GM21526 (cell line): Measurements from ENCODE around the gene MMP7.
"Not testable (repeated sequence)": the region's sequence is repeated elsewhere in the genome, so short reads cannot be mapped to it uniquely, and the experiment has no call there.

Source experiments
- ATAC-seq: cut with Tn5 transposase; IDR thresholded peaks from one replicate; pipeline ENCODE4 v1.9.1; 2021; ENCODE audit warnings: moderate library complexity; ENCODE audit not compliant: unreplicated experiment, low FRiP score

Gene MMP7

DNA sequence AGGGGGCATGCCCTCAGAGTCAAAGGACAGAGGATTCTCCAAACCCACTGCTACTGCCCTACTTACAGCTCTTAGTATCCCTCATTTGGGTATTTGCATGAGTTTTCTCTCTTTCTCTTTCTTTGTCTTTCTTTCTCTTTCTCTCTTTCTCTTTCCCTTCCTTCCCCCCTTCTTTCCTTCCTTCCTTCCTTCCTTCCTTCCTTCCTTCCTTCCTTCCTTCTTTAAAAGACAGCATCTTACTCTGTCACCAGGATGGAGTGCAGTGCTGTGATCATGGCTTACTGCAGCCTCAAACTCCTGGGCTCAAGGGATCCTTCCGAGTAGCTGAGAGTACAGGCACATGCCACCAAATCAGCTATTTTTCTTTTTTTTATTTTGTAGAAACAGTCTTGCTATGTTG lies 14.0 kb upstream of the MMP7 start:
- no peak for ATAC-seq

DNA sequence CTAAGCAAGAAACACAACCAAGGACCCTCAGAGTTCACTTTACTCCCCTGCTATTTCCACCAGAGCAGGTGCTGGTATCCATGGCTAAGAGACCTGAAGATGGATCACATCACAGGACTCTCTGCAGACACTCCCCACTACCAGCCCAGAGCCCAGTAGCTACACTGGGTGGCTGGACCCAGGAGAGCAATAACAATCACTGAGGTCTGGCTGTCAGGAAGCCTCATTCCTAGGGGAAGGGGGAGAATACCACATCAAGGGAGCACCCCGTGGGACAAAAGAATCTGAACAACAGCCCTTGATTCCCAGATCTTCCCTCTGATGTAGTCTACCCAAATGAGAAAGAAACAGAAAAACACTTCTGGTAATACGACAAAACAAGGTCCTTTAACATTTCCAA lies 9.0 kb upstream of the MMP7 start:
- ATAC-seq: no peak

GRCh38 chr11:102538932-102539331 lies 8.4 kb upstream of the MMP7 start:
- no peak for ATAC-seq

- no peak for ATAC-seq
These were observed 3.8 kb upstream of the MMP7 start for GRCh38 chr11:102534261-102534872.

DNA sequence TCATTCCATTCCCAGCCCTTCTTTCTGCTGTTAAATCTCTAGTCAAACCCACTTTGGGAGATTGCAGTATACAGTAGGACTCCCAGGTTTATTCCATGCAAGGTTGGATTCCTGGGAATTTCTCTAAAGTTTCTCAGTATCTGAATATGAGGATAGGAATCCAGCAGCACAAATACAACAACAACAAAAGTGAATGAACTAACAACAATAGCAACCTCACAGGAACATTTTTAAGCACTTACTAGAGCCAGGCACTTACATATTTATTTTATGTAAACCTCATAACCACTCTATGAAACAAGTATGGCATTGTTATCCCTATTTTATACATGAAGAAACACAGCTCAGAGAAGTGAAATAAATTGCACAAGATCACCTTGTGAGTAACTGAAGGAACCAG lies 1.9 kb downstream of the MMP7 start:
- ATAC-seq: no peak

DNA sequence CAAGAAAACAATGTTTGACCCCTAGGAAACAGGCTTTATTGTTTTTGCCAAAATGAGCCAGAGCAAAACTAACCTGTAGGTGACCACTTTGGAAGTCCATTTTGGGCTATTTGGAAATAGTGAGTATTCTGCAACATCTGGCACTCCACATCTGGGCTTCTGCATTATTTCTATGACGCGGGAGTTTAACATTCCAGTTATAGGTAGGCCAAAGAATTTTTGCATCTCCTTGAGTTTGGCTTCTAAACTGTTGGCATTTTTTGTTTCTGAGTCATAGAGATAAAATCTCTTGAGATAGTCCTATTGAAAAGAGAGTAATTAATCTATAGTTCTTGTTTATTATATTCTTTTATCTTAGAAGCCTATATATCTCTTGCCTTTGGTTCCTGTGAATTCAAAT lies 2.9 kb downstream of the MMP7 start:
- ATAC-seq: no peak

DNA sequence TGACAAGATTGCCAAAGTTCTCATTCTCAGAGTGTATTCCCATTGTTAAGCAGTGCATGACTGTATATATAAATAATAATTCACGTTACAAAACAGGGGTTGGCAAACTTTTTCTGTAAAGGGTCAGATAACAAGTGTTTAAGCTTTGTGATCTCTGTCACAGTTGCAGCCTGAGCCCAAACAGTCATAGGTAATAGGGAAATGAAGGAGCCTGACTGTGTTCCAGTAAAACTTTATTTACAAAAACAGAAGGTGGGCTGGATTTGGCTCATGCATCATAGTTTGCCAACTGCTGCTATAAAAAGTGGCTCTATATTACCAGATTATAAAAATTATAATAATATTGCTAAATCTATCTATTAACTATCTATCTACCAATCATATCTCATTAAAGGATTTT lies 3.5 kb downstream of the MMP7 start:
- ATAC-seq: no peak

GRCh38 chr11:102523887-102524286 lies 6.7 kb downstream of the MMP7 start:
- ATAC-seq: no peak

DNA sequence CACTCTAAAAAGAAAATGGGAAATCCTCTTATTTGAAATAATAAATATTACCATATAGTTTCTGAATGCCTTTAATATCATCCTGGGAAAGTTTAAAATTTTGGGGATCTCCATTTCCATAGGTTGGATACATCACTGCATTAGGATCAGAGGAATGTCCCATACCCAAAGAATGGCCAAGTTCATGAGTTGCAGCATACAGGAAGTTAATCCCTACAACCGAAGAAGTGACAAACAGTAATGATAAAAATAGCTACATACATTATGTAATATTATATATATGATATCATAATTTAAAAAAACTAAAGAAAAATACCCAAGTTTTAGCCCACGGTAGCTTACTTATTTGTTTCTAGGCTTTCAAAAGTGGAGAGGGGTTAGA lies 7.4 kb downstream of the MMP7 start:
- ATAC-seq: no peak

- ATAC-seq: peak; percentile 50
These were observed 8.0 kb downstream of the MMP7 start for GRCh38 chr11:102522312-102523188.

DNA sequence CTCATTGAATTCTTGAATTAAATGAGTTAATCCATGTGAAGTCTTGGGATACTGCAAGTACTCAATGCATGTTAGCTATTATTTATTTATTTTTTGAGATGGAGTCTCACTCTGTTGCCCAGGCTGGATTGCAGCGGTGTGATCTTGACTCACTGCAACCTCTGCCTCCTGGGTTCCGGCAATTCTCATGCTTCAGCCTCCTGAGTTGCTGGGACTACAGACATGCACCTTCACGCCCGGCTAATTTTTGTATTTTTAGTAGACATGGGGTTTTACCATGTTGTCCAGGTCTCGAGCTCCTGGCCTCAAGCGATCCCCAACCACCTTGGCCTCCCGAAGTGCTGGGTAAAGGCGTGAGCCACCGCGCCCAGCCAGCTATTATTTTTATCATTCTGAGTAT lies 9.4 kb downstream of the MMP7 start:
- no peak for ATAC-seq

DNA sequence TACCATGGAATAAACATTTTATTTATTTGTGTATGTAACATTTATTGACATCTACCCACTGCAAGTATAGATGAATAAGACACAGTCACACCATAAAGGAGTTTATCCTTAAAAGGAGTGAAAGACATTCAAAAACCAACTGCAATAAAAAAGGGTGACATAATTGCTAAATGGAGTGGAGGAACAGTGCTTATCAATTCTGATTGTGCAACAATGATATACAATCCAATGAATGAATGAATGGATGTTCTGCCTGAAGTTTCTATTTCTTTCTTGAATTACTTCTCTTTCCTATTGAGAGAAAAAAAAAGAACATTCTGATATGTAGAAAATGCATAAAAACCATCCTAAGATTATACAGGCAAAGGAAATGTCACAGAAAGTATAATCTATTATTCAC lies 10.0 kb downstream of the MMP7 start:
- no peak for ATAC-seq

DNA sequence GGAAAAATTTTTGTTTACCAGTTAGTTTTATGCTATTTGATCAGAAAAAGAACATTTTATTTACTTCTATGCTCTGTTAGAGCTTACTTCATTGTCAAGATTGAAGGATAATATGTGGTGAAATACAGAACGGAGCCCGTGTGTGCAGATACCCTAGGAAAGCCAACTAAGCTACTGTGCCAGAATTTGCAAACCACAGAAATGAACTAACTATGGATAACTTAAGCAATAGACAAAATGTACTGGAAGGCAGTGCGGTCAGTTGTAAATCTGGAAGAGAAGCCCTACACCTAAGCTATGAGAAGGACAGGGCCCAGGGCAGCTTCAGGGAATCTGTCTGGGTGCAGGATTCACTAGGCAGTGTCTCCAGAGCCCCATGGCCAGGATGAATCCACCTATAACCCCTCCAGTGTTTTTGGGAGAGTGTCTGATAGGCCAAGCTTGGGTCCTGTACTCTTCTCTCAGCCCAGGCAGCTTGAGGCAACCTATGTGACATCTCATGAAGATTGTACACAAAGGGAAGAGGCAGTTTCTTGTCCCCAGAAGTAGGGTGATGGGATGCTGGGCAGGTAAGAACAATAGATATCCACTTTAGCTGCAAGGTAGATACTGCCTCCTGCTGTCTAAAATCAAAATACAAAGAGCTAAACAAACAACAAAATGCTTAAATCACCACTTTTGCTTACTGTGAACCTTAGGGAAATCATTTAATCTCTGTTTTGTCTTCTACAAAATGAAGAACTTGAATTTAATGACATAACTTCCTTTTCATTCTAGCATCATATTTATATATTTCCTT lies 12.1 kb downstream of the MMP7 start:
- ATAC-seq: no peak

- no peak for ATAC-seq
These were observed 12.9 kb downstream of the MMP7 start for GRCh38 chr11:102517670-102518069.

DNA sequence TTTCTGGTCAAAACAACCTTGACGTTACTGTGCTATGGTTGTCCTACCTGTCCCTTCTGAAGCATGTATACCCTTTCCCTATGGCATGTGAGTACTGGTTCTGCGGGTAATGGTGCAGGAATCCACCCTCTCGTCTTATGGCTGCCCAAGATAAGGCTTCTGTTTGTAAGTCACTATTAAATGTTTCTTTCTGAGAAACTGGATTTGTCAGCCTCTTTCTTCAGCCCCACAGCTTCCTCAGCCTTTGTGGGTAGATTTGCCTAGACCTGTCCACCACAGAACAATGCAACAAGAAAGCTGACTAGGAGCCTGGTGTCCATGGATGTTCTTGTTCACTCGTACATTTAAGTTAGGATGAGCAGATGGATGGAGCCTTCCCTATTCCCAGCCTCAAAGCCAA lies 14.4 kb downstream of the MMP7 start:
- no peak for ATAC-seq

- ATAC-seq: no peak
These were observed 16.7 kb downstream of the MMP7 start for GRCh38 chr11:102513869-102514268.

GRCh38 chr11:102510439-102511135 lies 20.0 kb downstream of the MMP7 start:
- no peak for ATAC-seq

GRCh38 chr11:102502831-102503230 lies 27.7 kb downstream of the MMP7 start:
- ATAC-seq: not testable (repeated sequence)

DNA sequence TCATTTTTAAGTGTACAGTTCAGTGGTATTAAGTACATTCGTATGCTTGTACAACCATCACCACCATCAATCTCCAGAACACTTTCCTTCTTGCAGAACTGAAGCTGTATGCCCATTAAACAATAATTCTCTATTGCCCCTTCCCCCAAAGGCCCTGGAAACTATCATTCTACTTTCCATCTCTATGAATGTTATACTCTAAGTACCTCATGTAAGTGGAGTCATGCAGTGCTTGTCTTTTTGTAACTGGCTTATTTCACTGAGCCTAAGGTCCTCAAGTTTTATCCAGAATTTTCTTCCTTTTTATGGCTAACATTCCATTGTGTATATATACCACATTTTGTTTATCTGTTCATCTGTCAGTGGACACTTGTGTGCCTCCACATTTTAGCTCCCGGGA lies 29.7 kb downstream of the MMP7 start:
- no peak for ATAC-seq

- ATAC-seq: no peak
These were observed 30.6 kb downstream of the MMP7 start for GRCh38 chr11:102499931-102500330.

GRCh38 chr11:102499151-102499550 lies 31.4 kb downstream of the MMP7 start:
- ATAC-seq: no peak
